K562 (cell line): ENCODE data around the gene TANC1. TPM values are rescaled to one million over a fixed set of nuclear protein-coding genes. Genes with fewer than 3 reads are reported as not detected.

Experiments
- ATAC-seq: fragments of 200-7000 bp; cut with Tn5 transposase; 3 replicates; pipeline ENCODE4 v1.9.1; 2020; ENCODE audit warnings: moderate library complexity
- BruUV-seq: library from RNA; stranded (reverse); fragments of 400-500 nt; replicated peaks from 2 replicates; lab custom pipeline; 2021; lab: Mats Ljungman, UMichigan
- CTCF ChIA-PET: fragments of 300-600 bp; formaldehyde crosslinking; extraction: SDS; loops from one replicate; lab custom pipeline; 2021; ENCODE audit warnings: low intra/inter-chr PET ratio; lab: Yijun Ruan, JAX
- POLR2A ChIA-PET: fragments of 300-600, 350-650 bp; sonication (Branson Sonifier 250); formaldehyde crosslinking; extraction: SDS; loops from one replicate; lab custom pipeline; 2021; ENCODE audit warnings: antibody characterized with exemption, inconsistent platforms; lab: Yijun Ruan, JAX
- DNase-seq, 4 experiments: peaks; one replicate each; pipeline versions ENCODE4 v3.0.0 to v3.0.0-alpha.2; 2011 to 2018; ENCODE audit warnings: low spot score in 3 of 4, mixed read lengths in 3 of 4; ENCODE audit errors: extremely low read depth in 1 of 4
- FAIRE-seq: peaks from 2 replicates; lab custom pipeline; 2011; peaks lifted over from hg19 to GRCh38; lab: Jason Lieb, UNC
- H2AFZ ChIP-seq: 2 replicates; pipeline ENCODE4 v1.6.0; 2011; ENCODE audit warnings: low read depth, low read length, control low read depth, inconsistent platforms
- H3K27ac ChIP-seq: fragments of 200-600 bp; 3 replicates; pipeline ENCODE4 v1.8.0; 2011; ENCODE audit warnings: low read depth, mild to moderate bottlenecking, control low read depth, inconsistent platforms, low read length, moderate library complexity, mixed read lengths; ENCODE audit errors: extremely low read depth
- H3K27me3 ChIP-seq, 2 experiments: fragments of 300-600 bp in 1 of 2; 2 replicates in 1 of 2; 3 replicates in 1 of 2; pipeline versions ENCODE4 v1.6.0 to v1.8.0; 2011; ENCODE audit warnings: inconsistent platforms in 2 of 2, low read length in 2 of 2, mild to moderate bottlenecking in 1 of 2, mixed read lengths in 1 of 2, moderate library complexity in 1 of 2; ENCODE audit not compliant: control insufficient read depth in 2 of 2, insufficient read depth in 2 of 2
- H3K36me3 ChIP-seq: fragments of 300-600 bp; 3 replicates; pipeline ENCODE4 v1.8.0; 2011; ENCODE audit warnings: mild to moderate bottlenecking, low read length, inconsistent platforms; ENCODE audit not compliant: control insufficient read depth, insufficient read depth
- H3K4me1 ChIP-seq, 2 experiments: fragments of 200-600 bp in 1 of 2; replicated peaks in 1 of 2; 2 replicates in 1 of 2; 3 replicates in 1 of 2; pipeline versions ENCODE4 v1.5.1 to v1.8.0; 2011; ENCODE audit warnings: inconsistent platforms in 2 of 2, low read length in 2 of 2, mild to moderate bottlenecking in 1 of 2, mixed read lengths in 1 of 2, moderate library complexity in 1 of 2; ENCODE audit not compliant: control insufficient read depth in 2 of 2, insufficient read depth in 2 of 2
- H3K4me2 ChIP-seq: 2 replicates; pipeline ENCODE4 v1.6.1; 2011; ENCODE audit warnings: low read length, control low read depth, inconsistent platforms, mixed read lengths; ENCODE audit not compliant: insufficient read depth
- H3K4me3 ChIP-seq: fragments of 200-600 bp; sonication (generic), shearing (Covaris generic); 2 replicates; pipeline ENCODE4 v1.5.1; 2016; ENCODE audit warnings: control low read depth, inconsistent platforms
- H3K79me2 ChIP-seq: fragments of 200-600 bp; 3 replicates; pipeline ENCODE4 v1.8.0; 2011; ENCODE audit warnings: low read length, inconsistent platforms; ENCODE audit not compliant: control insufficient read depth, insufficient read depth
- H3K9ac ChIP-seq, 2 experiments: 2 replicates each; pipeline versions ENCODE4 v1.6.0 to v1.6.1; 2011; ENCODE audit warnings: low read depth in 2 of 2, low read length in 2 of 2, control low read depth in 1 of 2, inconsistent platforms in 1 of 2, mild to moderate bottlenecking in 1 of 2, mixed read lengths in 1 of 2; ENCODE audit not compliant: insufficient read depth in 1 of 2
- H3K9me1 ChIP-seq: one replicate; pipeline ENCODE4 v1.6.0; 2011; ENCODE audit warnings: inconsistent platforms, mild to moderate bottlenecking, low read length, moderate library complexity; ENCODE audit not compliant: control insufficient read depth, insufficient read depth
- H3K9me3 ChIP-seq: replicated peaks from 2 replicates; pipeline ENCODE4 v1.5.1; 2011; ENCODE audit warnings: low read depth, low read length, inconsistent platforms; ENCODE audit not compliant: control insufficient read depth, insufficient read depth
- H4K20me1 ChIP-seq: replicated peaks from 2 replicates; pipeline ENCODE4 v1.6.1; 2011; ENCODE audit warnings: low read length, inconsistent platforms, mixed read lengths; ENCODE audit not compliant: control insufficient read depth, insufficient read depth
- CBX2 ChIP-seq: fragments of 200-600 bp; sonication (generic); IDR thresholded peaks from one replicate; pipeline ENCODE4 v1.6.1; 2012; ENCODE audit warnings: mild to moderate bottlenecking, low read length, inconsistent platforms; ENCODE audit not compliant: insufficient read depth, poor library complexity, severe bottlenecking
- CBX8 ChIP-seq: fragments of 200-600 bp; sonication (generic); IDR thresholded peaks from 2 replicates; pipeline ENCODE4 v1.6.1; 2012; ENCODE audit warnings: borderline replicate concordance, mixed run types, low read depth, mild to moderate bottlenecking, moderate library complexity, mixed read lengths, low read length, control low read depth, inconsistent platforms; ENCODE audit not compliant: poor library complexity, severe bottlenecking; ENCODE audit errors: extremely low read depth
- CREB1 ChIP-seq, 2 experiments: sonication (generic) in 1 of 2; formaldehyde crosslinking in 1 of 2; IDR thresholded peaks; 2 replicates each; pipeline versions ENCODE4 v1.6.1 to v1.8.0; 2012 to 2022; ENCODE audit warnings: inconsistent platforms in 1 of 2, mild to moderate bottlenecking in 1 of 2, missing genetic modification reagents in 1 of 2, moderate library complexity in 1 of 2
- ETV1 ChIP-seq: fragments of 450-650 bp; conservative IDR thresholded peaks from 2 replicates; pipeline ENCODE4 v1.6.1; 2016; ENCODE audit warnings: missing genetic modification characterization, control low read depth, low read depth, missing compliant biosample characterization
- GABPB1 ChIP-seq: sonication (generic); formaldehyde crosslinking; IDR thresholded peaks from 2 replicates; pipeline ENCODE4 v1.8.0; 2022; ENCODE audit warnings: mild to moderate bottlenecking, missing genetic modification reagents
- GATA2 ChIP-seq: sonication (generic); formaldehyde crosslinking; IDR thresholded peaks from 2 replicates; pipeline ENCODE4 v1.4.0; 2020; ENCODE audit warnings: mild to moderate bottlenecking, missing genetic modification reagents
- PCBP2 ChIP-seq: fragments of 200-400 bp; formaldehyde crosslinking; IDR thresholded peaks from 2 replicates; pipeline ENCODE4 v1.6.1; 2018; ENCODE audit warnings: low read length, low read depth, mild to moderate bottlenecking, moderate library complexity; ENCODE audit not compliant: poor library complexity, severe bottlenecking
- RNF2 ChIP-seq: sonication (generic); IDR thresholded peaks from 2 replicates; pipeline ENCODE4 v1.6.1; 2016
- SMARCB1 ChIP-seq: IDR thresholded peaks from 2 replicates; pipeline ENCODE4 v1.6.1; 2011; ENCODE audit warnings: improper control_type of control experiment, low read depth; ENCODE audit not compliant: insufficient read length
- ZNF232 ChIP-seq: sonication (generic); formaldehyde crosslinking; IDR thresholded peaks from 2 replicates; pipeline ENCODE4 v1.8.0; 2022; ENCODE audit warnings: mild to moderate bottlenecking, missing genetic modification reagents
- ZNF699 ChIP-seq: fragments of 250-450 bp; sonication (Bioruptor Pico); IDR thresholded peaks from 2 replicates; pipeline ENCODE4 v1.8.0; 2021; ENCODE audit warnings: mild to moderate bottlenecking, moderate library complexity; ENCODE audit not compliant: insufficient replicate concordance
- WGBS: fragments of 100-300 bp; shearing (Covaris generic); methylation state at CpG from one replicate; pipeline ENCODE4 v1.1.6; 2016; ENCODE audit warnings: low coverage, mixed read lengths; ENCODE audit not compliant: insufficient coverage; ENCODE audit errors: missing lambda C conversion rate; 5-methylcytosine and 5-hydroxymethylcytosine counted together
- in situ Hi-C: fragments of 300-500 bp; cut with MboI; formaldehyde crosslinking; loops from 4 replicates; pipeline ENCODE4 v1.15.0; 2018; ENCODE audit warnings: inconsistent platforms, mixed read lengths
- intact Hi-C: fragments of 100-400 bp; cut with micrococcal nuclease; formaldehyde crosslinking; loops from 2 replicates; pipeline ENCODE4 v1.14.2; 2022
- polyA plus RNA-seq, 8 experiments: library from polyadenylated mRNA; depleted of rRNA in 4 of 8; stranded (reverse) in 5 of 8; unstranded in 3 of 8; fragments of >200 nt; fragmentation: Nextera tagmentation in 2 of 8; fragmentation: Illumina TruSeq in 1 of 8; extraction: Ambion mirVana in 2 of 8; extraction: Trizol in 1 of 8; gene quantifications; 2 replicates each; pipeline versions ENCODE4 v1.2.1 to v1.2.3, GENCODE V29; 2011 to 2014; ENCODE audit warnings: inconsistent platforms in 1 of 8, missing spikeins in 1 of 8
- total RNA-seq, 7 experiments: library from RNA; depleted of rRNA in 6 of 7; stranded (reverse); fragments of >200 nt in 6 of 7; fragmentation: Illumina TruSeq in 2 of 7; extraction: Trizol in 2 of 7; gene quantifications; 2 replicates each; pipeline versions ENCODE4 v1.2.1 to v1.2.3, GENCODE V29; 2011 to 2021; ENCODE audit warnings: low replicate concordance in 1 of 7
- TF ChIP-seq, protein P1 (sequence below): fragments of 450-650 bp; conservative IDR thresholded peaks from 2 replicates; pipeline ENCODE4 v1.6.1; 2016; ENCODE audit warnings: missing genetic modification characterization, low read depth, mild to moderate bottlenecking, control low read depth, missing compliant biosample characterization
- TF ChIP-seq, protein P2 (sequence below): fragments of 450-650 bp; formaldehyde crosslinking; IDR thresholded peaks from 2 replicates; pipeline ENCODE4 v1.4.0; 2020; ENCODE audit warnings: mild to moderate bottlenecking, moderate library complexity
- TF ChIP-seq, protein P3 (sequence below): sonication (generic); formaldehyde crosslinking; IDR thresholded peaks from 2 replicates; pipeline ENCODE4 v1.8.0; 2022; ENCODE audit warnings: mild to moderate bottlenecking, low read depth, missing genetic modification reagents

TANC1 gene
- total and polyA plus RNA-seq, 9 of the 15 experiments (the other 6 are each of a cell fraction or from before 2014, with no cell fraction given) = under 0.01 to 0.20 (median 0.07) TPM; not detected in 1

DNA sequence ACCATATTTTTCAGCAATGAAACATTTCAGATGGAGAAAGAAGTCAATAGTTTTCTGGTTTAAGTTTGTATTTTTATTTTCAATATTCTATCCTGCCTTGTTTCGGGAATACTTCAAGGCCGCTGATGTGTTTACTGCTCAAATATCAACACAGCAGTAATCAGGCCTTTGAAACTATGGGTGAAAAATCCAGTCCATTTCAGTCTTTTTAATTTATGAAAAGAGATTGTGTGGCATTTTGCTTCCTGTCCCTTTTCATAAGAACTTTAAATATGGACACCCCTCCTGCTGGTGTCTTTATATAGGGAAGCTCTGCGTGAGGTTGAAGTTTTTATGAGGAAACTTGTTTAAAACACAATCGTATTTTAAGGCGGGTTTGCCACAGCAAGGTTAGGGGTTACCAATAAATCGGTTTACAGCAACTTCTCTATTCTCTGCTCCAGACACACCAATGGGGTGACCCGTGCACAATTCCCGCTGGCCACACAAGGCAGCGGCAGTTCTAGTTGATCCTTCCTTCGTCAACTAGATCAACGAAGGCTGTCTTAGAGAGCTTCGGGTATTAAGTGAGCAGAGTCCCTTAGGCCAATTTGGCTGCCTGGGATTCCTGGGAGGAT lies 1.2 kb upstream of the TANC1 start:
- H3K4me2 ChIP-seq = no peak overlapping the region
- H2AFZ ChIP-seq = no peak overlapping the region
- H3K36me3 ChIP-seq = no peaks in the 10 kb centered on the region
- H3K79me2 ChIP-seq = no peaks in the 10 kb centered on the region
- ATAC-seq (no peak), FAIRE-seq (no peak), DNase-seq (no peak)
- H3K9me1 ChIP-seq = no peaks in the 10 kb centered on the region
- peaks cover 24 to 31% of the 10 kb centered on the region in 2 experiments; a peak in 4 of 5 replicates for H3K27me3 ChIP-seq
- in situ Hi-C loops (no loop called here), intact Hi-C loops (no loop called here)
- 20% methylated on average over 12 of the region's 12 CpGs for WGBS
- ChIA-PET POLR2A (interaction anchor here (0.6 to 1.6 kb wide), 2 partner anchors 10 to 18 kb away, joined by 4 to 5 read pairs; no protein-coding TSS in a partner anchor), CTCF (no interaction called here)
- H3K9me3 ChIP-seq = no peaks in the 10 kb centered on the region
- H3K4me3 ChIP-seq = no peak overlapping the region
- no peaks in the 10 kb centered on the region for H4K20me1 ChIP-seq
- no peak overlapping the region for H3K9ac ChIP-seq
- peaks cover 0 to 16% of the 10 kb centered on the region in 2 experiments; a peak in 2 of 5 replicates for H3K4me1 ChIP-seq
- H3K27ac ChIP-seq = no peak overlapping the region
- BruUV-seq = no TSS peak
- TF ChIP-seq SMARCB1 (no peak), CBX2 (peak; percentile 64), CREB1 (IDR thresholded peaks at IDR 0.05) (no peak), CREB1 (CRISPR knock-in tag; IDR thresholded peaks at IDR 0.05) (no peak), ZNF232 (CRISPR knock-in tag) (no peak), PCBP2 (no peak), GABPB1 (CRISPR knock-in tag) (no peak), ZNF699 (CRISPR knock-in tag) (no peak), CBX8 (peak; percentile 77), ETV1 (tag) (no peak), RNF2 (0 out of 2 replicates have a peak, but pooled peaks have one; percentile 15), GATA2 (CRISPR knock-in tag) (no peak)
- TF ChIP-seq, protein P1, sequence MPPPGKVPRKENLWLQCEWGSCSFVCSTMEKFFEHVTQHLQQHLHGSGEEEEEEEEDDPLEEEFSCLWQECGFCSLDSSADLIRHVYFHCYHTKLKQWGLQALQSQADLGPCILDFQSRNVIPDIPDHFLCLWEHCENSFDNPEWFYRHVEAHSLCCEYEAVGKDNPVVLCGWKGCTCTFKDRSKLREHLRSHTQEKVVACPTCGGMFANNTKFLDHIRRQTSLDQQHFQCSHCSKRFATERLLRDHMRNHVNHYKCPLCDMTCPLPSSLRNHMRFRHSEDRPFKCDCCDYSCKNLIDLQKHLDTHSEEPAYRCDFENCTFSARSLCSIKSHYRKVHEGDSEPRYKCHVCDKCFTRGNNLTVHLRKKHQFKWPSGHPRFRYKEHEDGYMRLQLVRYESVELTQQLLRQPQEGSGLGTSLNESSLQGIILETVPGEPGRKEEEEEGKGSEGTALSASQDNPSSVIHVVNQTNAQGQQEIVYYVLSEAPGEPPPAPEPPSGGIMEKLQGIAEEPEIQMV (tag) = no peak
- TF ChIP-seq, protein P2, sequence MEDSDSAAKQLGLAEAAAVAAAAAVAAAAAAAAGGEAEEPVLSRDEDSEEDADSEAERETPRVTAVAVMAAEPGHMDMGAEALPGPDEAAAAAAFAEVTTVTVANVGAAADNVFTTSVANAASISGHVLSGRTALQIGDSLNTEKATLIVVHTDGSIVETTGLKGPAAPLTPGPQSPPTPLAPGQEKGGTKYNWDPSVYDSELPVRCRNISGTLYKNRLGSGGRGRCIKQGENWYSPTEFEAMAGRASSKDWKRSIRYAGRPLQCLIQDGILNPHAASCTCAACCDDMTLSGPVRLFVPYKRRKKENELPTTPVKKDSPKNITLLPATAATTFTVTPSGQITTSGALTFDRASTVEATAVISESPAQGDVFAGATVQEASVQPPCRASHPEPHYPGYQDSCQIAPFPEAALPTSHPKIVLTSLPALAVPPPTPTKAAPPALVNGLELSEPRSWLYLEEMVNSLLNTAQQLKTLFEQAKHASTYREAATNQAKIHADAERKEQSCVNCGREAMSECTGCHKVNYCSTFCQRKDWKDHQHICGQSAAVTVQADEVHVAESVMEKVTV (CRISPR knock-in tag) = no peak
- TF ChIP-seq, protein P3, sequence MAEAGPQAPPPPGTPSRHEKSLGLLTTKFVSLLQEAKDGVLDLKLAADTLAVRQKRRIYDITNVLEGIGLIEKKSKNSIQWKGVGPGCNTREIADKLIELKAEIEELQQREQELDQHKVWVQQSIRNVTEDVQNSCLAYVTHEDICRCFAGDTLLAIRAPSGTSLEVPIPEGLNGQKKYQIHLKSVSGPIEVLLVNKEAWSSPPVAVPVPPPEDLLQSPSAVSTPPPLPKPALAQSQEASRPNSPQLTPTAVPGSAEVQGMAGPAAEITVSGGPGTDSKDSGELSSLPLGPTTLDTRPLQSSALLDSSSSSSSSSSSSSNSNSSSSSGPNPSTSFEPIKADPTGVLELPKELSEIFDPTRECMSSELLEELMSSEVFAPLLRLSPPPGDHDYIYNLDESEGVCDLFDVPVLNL = no peak
